GM23338 (cell line): ENCODE measurements around the gene HK2. TPM values are rescaled to one million over a fixed set of nuclear protein-coding genes. Genes with fewer than 3 reads are reported as not detected.
A peak's percentile ranks its signal among the peaks of the same experiment; 100 is the strongest.

ENCODE experiments used
- ATAC-seq: fragments of 200-7000 bp; cut with Tn5 transposase; 3 replicates; pipeline ENCODE4 v1.9.1; 2020
- DNase-seq: peaks from one replicate; pipeline ENCODE4 v3.0.0-alpha.2; 2015; ENCODE audit warnings: low spot score
- H2AFZ ChIP-seq: fragments of 200-600 bp; sonication (generic); 2 replicates; pipeline ENCODE4 v1.8.0; 2016; ENCODE audit warnings: antibody characterized with exemption, mild to moderate bottlenecking, moderate library complexity
- H3F3A ChIP-seq: fragments of 200-600 bp; sonication (generic); replicated peaks from 2 replicates; pipeline ENCODE4 v1.8.0; 2017; ENCODE audit warnings: antibody characterized with exemption, mixed run types, low read depth
- H3K27ac ChIP-seq: fragments of 200-600 bp; sonication (generic); 2 replicates; pipeline ENCODE4 v1.6.1; 2016; ENCODE audit warnings: low read depth
- H3K27me3 ChIP-seq: fragments of 200-600 bp; sonication (generic); 2 replicates; pipeline ENCODE4 v1.8.0; 2016; ENCODE audit warnings: mild to moderate bottlenecking, mixed run types, moderate library complexity; ENCODE audit not compliant: insufficient read depth
- H3K36me3 ChIP-seq: fragments of 200-600 bp; sonication (generic); 2 replicates; pipeline ENCODE4 v1.8.0; 2016; ENCODE audit warnings: mild to moderate bottlenecking; ENCODE audit not compliant: insufficient read depth
- H3K4me1 ChIP-seq: fragments of 200-600 bp; sonication (generic); 2 replicates; pipeline ENCODE4 v1.8.0; 2016; ENCODE audit warnings: mild to moderate bottlenecking, moderate library complexity; ENCODE audit not compliant: insufficient read depth
- H3K4me2 ChIP-seq: fragments of 200-600 bp; sonication (generic); 2 replicates; pipeline ENCODE4 v1.7.1; 2017; ENCODE audit warnings: mixed run types
- H3K4me3 ChIP-seq: fragments of 200-600 bp; sonication (generic); 2 replicates; pipeline ENCODE4 v1.6.1; 2016; ENCODE audit warnings: mixed run types
- H3K79me2 ChIP-seq: fragments of 200-600 bp; sonication (generic); replicated peaks from 2 replicates; pipeline ENCODE4 v1.8.0; 2017; ENCODE audit warnings: mild to moderate bottlenecking; ENCODE audit not compliant: insufficient read depth
- H3K9me2 ChIP-seq: fragments of 200-600 bp; sonication (generic); 2 replicates; pipeline ENCODE4 v1.8.0; 2017; ENCODE audit not compliant: insufficient read depth
- H4K20me1 ChIP-seq: fragments of 200-600 bp; sonication (generic); replicated peaks from 2 replicates; pipeline ENCODE4 v1.8.0; 2017; ENCODE audit warnings: mild to moderate bottlenecking; ENCODE audit not compliant: insufficient read depth
- H3K27ac Mint-ChIP-seq: 2 replicates; pipeline ENCODE4 v1.8.0; 2020; ENCODE audit warnings: inconsistent platforms, mild to moderate bottlenecking, moderate library complexity, mixed read lengths
- H3K27me3 Mint-ChIP-seq: 3 replicates; pipeline ENCODE4 v1.8.0; 2022; ENCODE audit warnings: low read depth, mild to moderate bottlenecking, moderate library complexity, mixed read lengths, inconsistent platforms; ENCODE audit not compliant: insufficient read depth, poor library complexity
- H3K36me3 Mint-ChIP-seq: 3 replicates; pipeline ENCODE4 v1.8.0; 2021; ENCODE audit warnings: low read depth, mild to moderate bottlenecking, inconsistent platforms, moderate library complexity, mixed read lengths
- H3K4me1 Mint-ChIP-seq: 3 replicates; pipeline ENCODE4 v1.8.0; 2020; ENCODE audit warnings: mild to moderate bottlenecking, inconsistent platforms, mixed read lengths
- H3K4me3 Mint-ChIP-seq: 3 replicates; pipeline ENCODE4 v1.8.0; 2021; ENCODE audit warnings: moderate library complexity, mild to moderate bottlenecking, inconsistent platforms, mixed read lengths
- H3K9me3 Mint-ChIP-seq: 3 replicates; pipeline ENCODE4 v1.8.0; 2020; ENCODE audit warnings: moderate library complexity, mild to moderate bottlenecking, inconsistent platforms, mixed read lengths
- CREB1 ChIP-seq: fragments of 250-450 bp; sonication (Bioruptor Pico); IDR thresholded peaks from 2 replicates; pipeline ENCODE4 v1.5.0; 2020; ENCODE audit warnings: low read depth, mild to moderate bottlenecking, moderate library complexity
- CTCF ChIP-seq, 2 experiments: fragments of 200-600 bp in 1 of 2; sonication (generic) in 1 of 2; conservative IDR thresholded peaks; 2 replicates each; pipeline versions ENCODE4 v1.5.1 to v1.6.1; 2016 to 2017; ENCODE audit warnings: antibody characterized with exemption in 2 of 2, low read depth in 2 of 2, mild to moderate bottlenecking in 2 of 2, moderate library complexity in 1 of 2
- ETS1 ChIP-seq: IDR thresholded peaks from 2 replicates; pipeline ENCODE4 v1.6.1; 2016; ENCODE audit warnings: antibody characterized with exemption
- EZH2 ChIP-seq: fragments of 200-600 bp; sonication (generic); IDR thresholded peaks from one replicate; pipeline ENCODE4 v1.8.0; 2017; ENCODE audit warnings: antibody characterized with exemption, mild to moderate bottlenecking, low read depth; ENCODE audit not compliant: unreplicated experiment
- EZH2phosphoT487 ChIP-seq: fragments of 200-600 bp; sonication (generic); IDR thresholded peaks from one replicate; pipeline ENCODE4 v1.8.1; 2018; ENCODE audit warnings: antibody characterized with exemption; ENCODE audit not compliant: unreplicated experiment
- JUNB ChIP-seq: IDR thresholded peaks from one replicate; pipeline ENCODE4 v1.6.1; 2016; ENCODE audit warnings: antibody characterized with exemption; ENCODE audit not compliant: unreplicated experiment
- NANOG ChIP-seq: IDR thresholded peaks from 2 replicates; pipeline ENCODE4 v1.6.1; 2016; ENCODE audit warnings: antibody characterized with exemption, borderline replicate concordance
- POLR2AphosphoS5 ChIP-seq: IDR thresholded peaks from 2 replicates; pipeline ENCODE4 v1.6.1; 2016; ENCODE audit warnings: antibody characterized with exemption, low read depth
- STAT1 ChIP-seq: IDR thresholded peaks from one replicate; pipeline ENCODE4 v1.6.1; 2016; ENCODE audit warnings: antibody characterized with exemption; ENCODE audit not compliant: unreplicated experiment
- ZNF114 ChIP-seq: fragments of 250-450 bp; sonication (Bioruptor Pico); IDR thresholded peaks from 2 replicates; pipeline ENCODE4 v1.5.0; 2020; ENCODE audit warnings: mild to moderate bottlenecking, moderate library complexity
- ZNF331 ChIP-seq: fragments of 250-450 bp; sonication (Bioruptor Pico); IDR thresholded peaks from 2 replicates; pipeline ENCODE4 v1.5.0; 2020; ENCODE audit warnings: low read depth, mild to moderate bottlenecking, moderate library complexity
- ZNF462 ChIP-seq: fragments of 250-450 bp; sonication (Bioruptor Pico); IDR thresholded peaks from 2 replicates; pipeline ENCODE4 v1.5.0; 2020; ENCODE audit warnings: mild to moderate bottlenecking, moderate library complexity
- polyA plus RNA-seq: library from polyadenylated mRNA; unstranded; fragments of >200 nt; fragmentation: Nextera tagmentation; extraction: Ambion mirVana; gene quantifications from 2 replicates; pipeline ENCODE4 v1.2.1, GENCODE V29; 2016
- total RNA-seq: library from RNA; depleted of rRNA; stranded (reverse); fragments of >200 nt; shearing (Covaris generic); gene quantifications from 2 replicates; pipeline ENCODE4 v1.2.3, GENCODE V29; 2014
- TF ChIP-seq, protein P1 (sequence below): IDR thresholded peaks from one replicate; pipeline ENCODE4 v1.6.1; 2018; ENCODE audit warnings: antibody characterized with exemption; ENCODE audit not compliant: unreplicated experiment

HK2 gene
- total and polyA plus RNA-seq, 2 experiments from 2014 or later, result 23.2 to 54.7 TPM

DNA sequence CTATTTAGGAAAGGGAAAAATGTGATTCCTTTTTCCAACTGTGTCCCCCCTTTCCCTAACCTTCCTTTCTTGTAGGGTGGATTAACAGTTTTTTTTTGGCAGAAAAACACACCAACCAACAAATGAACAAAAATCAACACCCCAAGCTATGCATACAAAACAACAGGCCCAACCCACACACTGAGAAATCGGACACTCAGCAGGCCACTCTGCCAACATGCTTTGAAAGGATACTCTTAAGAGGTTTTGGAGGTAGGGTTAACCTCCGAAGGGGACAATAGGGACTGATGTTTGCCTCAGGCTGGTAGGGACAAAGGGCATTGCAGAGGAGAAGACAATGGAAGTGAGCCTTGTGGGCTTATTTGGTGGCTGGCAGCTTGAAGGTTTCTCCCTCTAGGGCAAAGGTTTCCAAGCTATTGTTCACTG lies 91.4 kb downstream of the HK2 start:
- Histone ChIP-seq H3K36me3 (no peaks in the 10 kb centered on the region), H3K4me2 (no peak overlapping the region), H3K27me3 (no peaks in the 10 kb centered on the region), H3K79me2 (no peaks in the 10 kb centered on the region), H3K27ac (no peak overlapping the region), H3K9me2 (0 out of 2 replicates have a peak, but pooled peaks cover 6% of the 10 kb centered on the region), H3K4me3 (no peak overlapping the region), H2AFZ (no peak overlapping the region), H3K4me1 (no peaks in the 10 kb centered on the region), H4K20me1 (no peaks in the 10 kb centered on the region; the same call in 1 of the 2 replicates), H3F3A (no peaks in the 10 kb centered on the region)
- no peak overlapping the region for H3K27ac Mint-ChIP-seq
- H3K36me3 Mint-ChIP-seq, result peaks cover 6% of the 10 kb centered on the region; the same call in 1 of the 3 replicates
- no peaks in the 10 kb centered on the region; the same call in 1 of the 3 replicates for H3K9me3 Mint-ChIP-seq
- TF ChIP-seq CTCF (conservative IDR thresholded peaks at IDR 0.05; ENCODE audit: low read depth in 2 of 2) (no peak), POLR2AphosphoS5 (no peak), EZH2phosphoT487 (no peak), CREB1 (CRISPR knock-in tag) (no peak), EZH2 (no peak), ZNF462 (CRISPR knock-in tag) (no peak), ETS1 (no peak), ZNF331 (no peak), ZNF114 (CRISPR knock-in tag) (no peak), NANOG (no peak), JUNB (no peak), STAT1 (no peak)
- TF ChIP-seq, protein P1, sequence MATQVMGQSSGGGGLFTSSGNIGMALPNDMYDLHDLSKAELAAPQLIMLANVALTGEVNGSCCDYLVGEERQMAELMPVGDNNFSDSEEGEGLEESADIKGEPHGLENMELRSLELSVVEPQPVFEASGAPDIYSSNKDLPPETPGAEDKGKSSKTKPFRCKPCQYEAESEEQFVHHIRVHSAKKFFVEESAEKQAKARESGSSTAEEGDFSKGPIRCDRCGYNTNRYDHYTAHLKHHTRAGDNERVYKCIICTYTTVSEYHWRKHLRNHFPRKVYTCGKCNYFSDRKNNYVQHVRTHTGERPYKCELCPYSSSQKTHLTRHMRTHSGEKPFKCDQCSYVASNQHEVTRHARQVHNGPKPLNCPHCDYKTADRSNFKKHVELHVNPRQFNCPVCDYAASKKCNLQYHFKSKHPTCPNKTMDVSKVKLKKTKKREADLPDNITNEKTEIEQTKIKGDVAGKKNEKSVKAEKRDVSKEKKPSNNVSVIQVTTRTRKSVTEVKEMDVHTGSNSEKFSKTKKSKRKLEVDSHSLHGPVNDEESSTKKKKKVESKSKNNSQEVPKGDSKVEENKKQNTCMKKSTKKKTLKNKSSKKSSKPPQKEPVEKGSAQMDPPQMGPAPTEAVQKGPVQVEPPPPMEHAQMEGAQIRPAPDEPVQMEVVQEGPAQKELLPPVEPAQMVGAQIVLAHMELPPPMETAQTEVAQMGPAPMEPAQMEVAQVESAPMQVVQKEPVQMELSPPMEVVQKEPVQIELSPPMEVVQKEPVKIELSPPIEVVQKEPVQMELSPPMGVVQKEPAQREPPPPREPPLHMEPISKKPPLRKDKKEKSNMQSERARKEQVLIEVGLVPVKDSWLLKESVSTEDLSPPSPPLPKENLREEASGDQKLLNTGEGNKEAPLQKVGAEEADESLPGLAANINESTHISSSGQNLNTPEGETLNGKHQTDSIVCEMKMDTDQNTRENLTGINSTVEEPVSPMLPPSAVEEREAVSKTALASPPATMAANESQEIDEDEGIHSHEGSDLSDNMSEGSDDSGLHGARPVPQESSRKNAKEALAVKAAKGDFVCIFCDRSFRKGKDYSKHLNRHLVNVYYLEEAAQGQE, result no peak
- H3K4me1 Mint-ChIP-seq, result peaks cover 2% of the 10 kb centered on the region; the same call in 1 of the 3 replicates
- ATAC-seq, result peak; percentile 24; the same call in 2 of the 3 replicates
- H3K27me3 Mint-ChIP-seq, result peaks cover 4% of the 10 kb centered on the region
- no peak overlapping the region for H3K4me3 Mint-ChIP-seq
- no peak for DNase-seq
